COLO668 (cell line): ENCODE data around the gene ATP6V0A4.

Experiments
- DNase-seq: peaks from one replicate; lab custom pipeline; 2025; ENCODE audit not compliant: unreplicated experiment; lab: John Stamatoyannopoulos, UW

Gene ATP6V0A4

DNA sequence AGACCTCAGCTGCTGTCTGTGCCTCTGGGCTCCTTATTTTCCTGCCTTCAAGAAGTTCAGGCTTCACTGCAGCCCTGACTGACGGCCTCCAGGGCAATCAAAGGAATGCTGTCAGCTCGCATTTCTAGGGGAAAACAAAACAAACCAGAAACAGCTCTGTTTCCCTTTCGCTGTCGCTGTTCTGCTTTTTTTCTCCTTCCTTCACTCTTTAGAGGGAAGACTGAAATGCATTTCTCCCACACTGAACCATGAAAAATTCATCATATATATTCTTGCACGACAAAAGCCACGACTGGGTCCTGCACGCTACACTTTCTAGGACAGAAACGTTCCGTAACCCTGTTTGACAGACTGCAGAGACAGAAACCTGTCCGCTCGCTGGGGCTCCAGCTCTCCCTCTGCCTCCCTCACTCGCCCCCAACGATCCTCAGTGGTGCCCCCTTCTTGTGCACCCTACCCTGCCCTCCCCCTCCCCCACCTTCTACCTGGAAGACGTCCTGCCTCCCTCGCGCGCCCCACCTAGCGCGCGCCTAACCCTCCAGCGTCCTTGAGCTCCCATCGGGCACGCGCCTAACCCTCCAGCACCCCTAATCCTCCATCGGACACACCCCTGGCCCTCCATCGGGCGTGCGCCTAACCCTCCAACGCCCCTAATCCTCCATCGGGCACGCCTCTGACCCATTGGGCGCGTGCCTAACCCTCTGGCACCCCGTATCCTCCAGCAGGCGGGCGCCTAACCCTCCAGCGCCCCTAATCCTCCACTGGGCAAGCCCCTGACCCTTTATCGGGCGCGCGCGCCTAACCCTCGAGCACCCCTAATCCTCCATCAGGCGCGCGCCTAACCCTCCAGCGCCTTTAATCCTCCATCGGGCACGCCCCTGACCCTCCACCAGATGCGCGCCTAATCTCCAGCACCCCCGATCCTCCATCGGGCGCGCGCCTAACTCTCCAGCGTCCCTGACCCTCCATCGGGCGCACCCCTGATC, 134.0 kb downstream of the ATP6V0A4 start:
- no peak for DNase-seq

- DNase-seq: no peak
Measured at GRCh38 chr7:138662991-138663320, 135.0 kb downstream of the ATP6V0A4 start.

DNA sequence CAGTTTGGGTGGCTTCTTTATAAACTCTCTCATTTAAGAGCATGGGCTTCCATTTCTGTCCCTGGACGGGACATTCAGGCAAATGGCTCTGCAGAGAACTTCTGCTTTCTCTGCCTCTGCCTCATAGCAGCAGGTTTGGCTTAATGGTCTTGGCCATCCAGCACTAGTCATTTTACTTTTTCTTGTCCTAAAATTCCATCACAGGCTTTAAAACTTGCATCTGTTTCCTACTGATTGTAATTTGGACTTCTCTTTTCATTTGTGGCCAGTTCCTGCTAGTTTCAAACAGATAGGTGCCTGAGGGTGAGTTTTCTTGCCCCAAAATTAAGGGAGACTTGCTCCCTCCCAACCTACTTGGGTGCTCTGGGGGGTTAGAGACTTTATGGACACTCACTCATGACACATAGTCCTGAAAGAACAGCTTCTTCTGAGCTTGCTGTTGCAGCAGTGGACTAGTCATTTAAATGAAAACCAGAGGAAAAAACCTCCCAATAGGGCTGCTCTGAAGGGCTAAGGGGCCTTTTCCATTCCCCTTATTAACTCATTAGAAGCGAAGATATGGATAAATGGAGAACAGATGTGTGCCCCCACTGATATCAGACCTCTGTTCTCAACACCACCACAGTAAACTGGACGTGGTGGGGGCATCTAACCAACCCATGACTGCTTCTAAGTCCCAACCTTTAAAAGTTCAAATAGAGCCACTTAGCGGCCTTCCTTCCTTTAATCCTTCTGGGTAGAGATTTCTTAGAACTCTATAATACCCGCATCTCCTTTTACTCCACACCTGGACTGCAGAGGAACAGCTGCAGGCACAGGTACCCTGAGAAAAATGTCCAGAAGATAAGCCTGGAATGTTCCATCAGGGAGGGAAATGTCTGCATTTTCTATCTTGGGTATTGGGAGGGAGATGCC, 135.7 kb downstream of the ATP6V0A4 start:
- no peak for DNase-seq

DNA sequence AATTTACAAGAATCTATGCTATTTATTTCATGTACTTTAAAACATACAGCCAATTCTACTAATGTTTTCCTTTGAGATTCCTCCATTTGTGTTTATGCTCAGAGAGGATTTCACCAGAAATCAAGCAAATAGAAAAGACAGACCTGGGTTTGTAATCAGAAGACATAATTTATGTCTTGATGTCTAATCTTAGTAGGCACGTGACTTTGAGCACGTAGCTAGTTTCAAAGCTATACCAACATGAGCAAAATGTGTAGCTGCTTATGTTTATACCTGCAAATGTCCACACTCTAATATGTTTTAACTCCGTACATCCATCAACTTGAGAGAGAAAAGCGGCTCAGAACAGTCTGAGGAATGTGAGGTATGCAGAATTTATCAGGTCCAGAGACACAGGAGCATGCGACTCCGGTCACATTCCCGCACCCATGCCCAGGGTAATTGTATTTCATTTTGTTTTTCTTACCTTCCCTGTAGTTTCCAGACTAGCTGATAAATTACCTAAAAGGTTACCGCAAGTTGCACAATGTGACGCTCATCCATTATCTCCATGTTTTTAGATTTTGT, 136.8 kb downstream of the ATP6V0A4 start:
- DNase-seq: no peak

DNA sequence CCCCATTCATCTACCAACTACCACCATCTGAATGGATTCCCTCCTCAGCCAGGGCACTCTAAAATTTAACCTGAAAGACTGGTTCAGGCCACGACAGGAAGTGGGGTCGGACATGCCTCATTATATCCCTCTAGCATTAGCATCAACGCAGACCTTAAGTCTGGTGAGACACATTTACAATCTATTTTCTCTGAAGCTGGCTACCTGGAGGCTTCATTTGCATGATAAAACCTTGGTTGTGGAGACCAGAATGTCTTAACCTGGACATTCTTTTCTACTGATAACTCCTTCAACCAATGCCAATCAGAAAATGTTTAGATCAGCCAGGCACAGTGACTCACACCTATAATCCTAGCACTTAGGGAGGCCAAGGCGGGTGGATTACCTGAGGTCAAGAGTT, 139.1 kb downstream of the ATP6V0A4 start:
- DNase-seq: no peak

- no peak for DNase-seq
Measured at GRCh38 chr7:138657854-138658386, 140.1 kb downstream of the ATP6V0A4 start.

GRCh38 chr7:138656952-138657351, 141.0 kb downstream of the ATP6V0A4 start:
- no peak for DNase-seq
